Transverse colon (tissue), 4 donors: ENCODE measurements around the gene GBF1. TPM values are rescaled to one million over a fixed set of nuclear protein-coding genes. Genes with fewer than 3 reads are reported as not detected.

Experiments used
- DNase-seq: peaks from one replicate; pipeline ENCODE4 v3.0.0-alpha.2; 2019
- H3K27ac ChIP-seq, 4 donors: fragments of 200-600 bp; sonication (generic); 2 replicates each; pipeline ENCODE4 v1.5.1; 2016 to 2018; ENCODE audit warnings: inconsistent platforms in 4 of 4
- H3K27me3 ChIP-seq: fragments of 200-600 bp; sonication (generic); 2 replicates; pipeline ENCODE4 v1.5.1; 2017; ENCODE audit warnings: inconsistent platforms
- H3K36me3 ChIP-seq, 4 donors: fragments of 200-600 bp; sonication (generic); 2 replicates each; pipeline ENCODE4 v1.5.1; 2017 to 2019; ENCODE audit warnings: inconsistent platforms in 4 of 4
- H3K4me1 ChIP-seq, 4 donors: fragments of 200-600 bp; sonication (generic); 2 replicates each; pipeline ENCODE4 v1.5.1; 2017 to 2020; ENCODE audit warnings: inconsistent platforms in 4 of 4
- H3K4me3 ChIP-seq, 4 donors: fragments of 200-600 bp; sonication (generic); 1 replicate in 1 of 4; 2 replicates in 3 of 4; pipeline versions ENCODE4 v1.5.1 to v1.6.1; 2017 to 2019; ENCODE audit warnings: inconsistent platforms in 4 of 4
- H3K9me3 ChIP-seq, 2 donors: fragments of 200-600 bp; sonication (generic); 2 replicates each; pipeline ENCODE4 v1.5.1; 2017 to 2019; ENCODE audit warnings: inconsistent platforms in 2 of 2
- CTCF ChIP-seq, 5 experiments: fragments of 200-600 bp in 3 of 5; fragments of 450-650 bp in 2 of 5; sonication (generic) in 3 of 5; IDR thresholded peaks; 1 replicate in 2 of 5; 2 replicates in 3 of 5; pipeline ENCODE4 v1.5.1; 2016 to 2017; ENCODE audit warnings: antibody characterized with exemption in 5 of 5, inconsistent platforms in 3 of 5, mild to moderate bottlenecking in 2 of 5, moderate library complexity in 1 of 5
- EP300 ChIP-seq: sonication (generic); formaldehyde crosslinking; IDR thresholded peaks from one replicate; pipeline ENCODE4 v1.6.1; 2017; ENCODE audit warnings: antibody characterized with exemption, low read depth
- POLR2A ChIP-seq: fragments of 450-650 bp; IDR thresholded peaks from one replicate; pipeline ENCODE4 v1.6.1; 2016; ENCODE audit warnings: antibody characterized with exemption, mild to moderate bottlenecking, moderate library complexity
- POLR2AphosphoS5 ChIP-seq, 3 donors: sonication (generic); formaldehyde crosslinking; IDR thresholded peaks; one replicate each; pipeline ENCODE4 v1.6.1; 2016; ENCODE audit warnings: antibody characterized with exemption in 3 of 3
- WGBS, 2 donors: methylation state at CpG; one replicate each; pipeline ENCODE4 v1.1.5; 2018; ENCODE audit warnings: low coverage in 1 of 2; 5-methylcytosine and 5-hydroxymethylcytosine counted together
- in situ Hi-C, 4 donors: fragments of 200-750 bp; cut with MboI; loops; one replicate each; pipeline versions ENCODE4 v1.15.0 to v1.15.1; 2017; ENCODE audit warnings: low sequenced_read_pairs in 3 of 4, low pct_ligation_motif_present in 1 of 4, low pct_unique_long_range_greater_than_20kb in 1 of 4
- intact Hi-C: fragments of 100-400 bp; cut with DNase I; formaldehyde crosslinking; loops from one replicate; pipeline ENCODE4 v1.15.1; 2023; ENCODE audit warnings: low total_unique reads
- total RNA-seq, 4 donors: library from RNA; depleted of rRNA; stranded (reverse); fragments of >200 nt; gene quantifications; one replicate each; pipeline ENCODE4 v1.1.0, GENCODE V29; 2016

Gene GBF1
- total RNA-seq, 4 donors from 2014 or later: 60.5 to 97.6 (median 67.5) TPM

- no peak for DNase-seq
- intact Hi-C loops: no loop called here
Measured at GRCh38 chr10:102220612-102221011, 24.7 kb upstream of the GBF1 start.

GRCh38 chr10:102222797-102223196 is 22.5 kb upstream of the GBF1 start:
- peaks cover 0 to 13% (median 8%) of the 10 kb centered on the region in 4 donors for H3K4me1 ChIP-seq
- H3K4me3 ChIP-seq: no peak overlapping the region
- in situ Hi-C loops (loop anchor here in 2 of 4 donors (10.0 kb wide), 2 partner anchors 122 to 132 kb away; no protein-coding TSS in a partner anchor), intact Hi-C loops (no loop called here)
- peaks cover 15% of the 10 kb centered on the region for H3K27me3 ChIP-seq
- H3K27ac ChIP-seq: no peak overlapping the region
- TF ChIP-seq POLR2AphosphoS5 (IDR thresholded peaks at IDR 0.05) (no peak), EP300 (no peak), CTCF (IDR thresholded peaks at IDR 0.05) (no peak), POLR2A (no peak)
- H3K36me3 ChIP-seq: no peaks in the 10 kb centered on the region
- H3K9me3 ChIP-seq: no peaks in the 10 kb centered on the region
- DNase-seq: no peak
- WGBS, 2 donors: 86 to 89% methylated on average over 4 to 5 of the region's 5 CpGs

More at GRCh38 chr10:102220612-102221011, 24.7 kb upstream of the GBF1 start:
- H3K36me3 ChIP-seq: no peaks in the 10 kb centered on the region
- H3K4me3 ChIP-seq: no peak overlapping the region
- peaks cover 0 to 3% (median under 1%) of the 10 kb centered on the region in 4 donors for H3K4me1 ChIP-seq
- in situ Hi-C loops: loop anchor here in 2 of 4 donors (10.0 kb wide), 2 partner anchors 124 to 134 kb away; no protein-coding TSS in a partner anchor
- H3K27ac ChIP-seq: no peak overlapping the region
- TF ChIP-seq CTCF (IDR thresholded peaks at IDR 0.05): no peak
- no peak for TF ChIP-seq POLR2A
- TF ChIP-seq POLR2AphosphoS5 (IDR thresholded peaks at IDR 0.05): no peak
- TF ChIP-seq EP300: no peak
- no peaks in the 10 kb centered on the region for H3K9me3 ChIP-seq
- peaks cover 4% of the 10 kb centered on the region for H3K27me3 ChIP-seq

- TF ChIP-seq CTCF (IDR thresholded peaks at IDR 0.05) (peak in 1 of 5 experiments; percentile 35), POLR2AphosphoS5 (IDR thresholded peaks at IDR 0.05) (no peak)
- in situ Hi-C loops (loop anchor here (5.0 to 10.0 kb wide), 3 partner anchors 119 to 129 kb away; no protein-coding TSS in a partner anchor), intact Hi-C loops (no loop called here)
- no peaks in the 10 kb centered on the region for H3K9me3 ChIP-seq
- peak; percentile 94 for DNase-seq
- no peaks in the 10 kb centered on the region for H3K36me3 ChIP-seq
- H3K27me3 ChIP-seq: peaks cover 39% of the 10 kb centered on the region
- WGBS, 2 donors: 0 to 11% methylated on average over 10 to 46 of the region's 47 CpGs
- H3K27ac ChIP-seq: peak within 1 kb of the TSS; percentile 30 to 75 (median 68)
- peak within 1 kb of the TSS in 2 of 4 donors; percentile 0 to 36 for H3K4me3 ChIP-seq
- peaks cover 8 to 27% (median 19%) of the 10 kb centered on the region in 4 donors for H3K4me1 ChIP-seq
Measured at GRCh38 chr10:102225646-102226541, 19.4 kb upstream of the GBF1 start, which contains the start of gene ELOVL3. Gene ELOVL3 (plus strand): TSS chr10:102226299. CDS start chr10:102226549, 250 bp downstream.

- peaks cover 14 to 33% (median 26%) of the 10 kb centered on the region in 4 donors for H3K4me1 ChIP-seq
- no peak overlapping the region for H3K27ac ChIP-seq
- no peak for TF ChIP-seq EP300
- intact Hi-C loops (no loop called here), in situ Hi-C loops (loop anchor here (5.0 to 10.0 kb wide), 3 partner anchors 118 to 128 kb away; no protein-coding TSS in a partner anchor)
- 73% methylated on average over 8 of the region's 8 CpGs; no CpG with 5 or more reads in 1 of the 2 donors for WGBS, 2 donors
- H3K4me3 ChIP-seq: peak overlapping the region in 2 of 4 donors; percentile 0 to 36
- no peaks in the 10 kb centered on the region for H3K36me3 ChIP-seq
- no peak for DNase-seq
- peaks cover 45% of the 10 kb centered on the region for H3K27me3 ChIP-seq
- H3K9me3 ChIP-seq: no peaks in the 10 kb centered on the region
Measured at GRCh38 chr10:102226542-102226870, 18.8 kb upstream of the GBF1 start.
